Stimulated activated CD4-positive, alpha-beta T cell treated with anti-CD3 and anti-CD28 coated beads, Interleukin-1b, Interleukin-23, amount 100 ng/mL, for 4 hours (primary cell): ENCODE data around the gene VIPR2.
"Not testable (repeated sequence)": the region's sequence is repeated elsewhere in the genome, so short reads cannot be mapped to it uniquely, and the experiment has no call there.

Source experiments
- DNase-seq, 2 donors: peaks; one replicate each; pipeline ENCODE4 v3.0.0-alpha.2; 2020; ENCODE audit warnings: low read depth in 2 of 2

VIPR2 gene

GRCh38 chr7:159140170-159140910 is 4.3 kb downstream of the VIPR2 start:
- no peak for DNase-seq

- DNase-seq: no peak
Measured at GRCh38 chr7:159139639-159140038, 5.0 kb downstream of the VIPR2 start.

- no peak for DNase-seq
Measured at GRCh38 chr7:159139202-159139601, 5.5 kb downstream of the VIPR2 start.

- DNase-seq: no peak
Measured at GRCh38 chr7:159138508-159138907, 6.2 kb downstream of the VIPR2 start.

- DNase-seq: no peak
Measured at GRCh38 chr7:159137906-159138305, 6.8 kb downstream of the VIPR2 start.

- no peak for DNase-seq
Measured at GRCh38 chr7:159136846-159137245, 7.8 kb downstream of the VIPR2 start.

GRCh38 chr7:159136442-159136841 is 8.2 kb downstream of the VIPR2 start:
- no peak for DNase-seq

GRCh38 chr7:159136013-159136412 is 8.7 kb downstream of the VIPR2 start:
- no peak for DNase-seq

GRCh38 chr7:159132670-159133443 is 11.8 kb downstream of the VIPR2 start:
- DNase-seq: not testable (repeated sequence)

GRCh38 chr7:159130820-159131219 is 13.8 kb downstream of the VIPR2 start:
- DNase-seq: no peak

GRCh38 chr7:159130199-159130775 is 14.4 kb downstream of the VIPR2 start:
- DNase-seq: no peak

GRCh38 chr7:159128767-159129166 is 15.9 kb downstream of the VIPR2 start:
- DNase-seq: no peak

- DNase-seq: no peak
Measured at GRCh38 chr7:159127691-159128642, 16.7 kb downstream of the VIPR2 start.

- DNase-seq: no peak
Measured at GRCh38 chr7:159126311-159127260, 18.1 kb downstream of the VIPR2 start.

- DNase-seq: no peak
Measured at GRCh38 chr7:159125955-159126270, 18.8 kb downstream of the VIPR2 start.

GRCh38 chr7:159125104-159125954 is 19.3 kb downstream of the VIPR2 start:
- no peak for DNase-seq

- DNase-seq: not testable (repeated sequence)
Measured at GRCh38 chr7:159123793-159124192, 20.9 kb downstream of the VIPR2 start.

GRCh38 chr7:159123294-159123693 is 21.4 kb downstream of the VIPR2 start:
- not testable (repeated sequence) for DNase-seq

- no peak for DNase-seq
Measured at GRCh38 chr7:159122276-159122675, 22.4 kb downstream of the VIPR2 start.

GRCh38 chr7:159121476-159121875 is 23.2 kb downstream of the VIPR2 start:
- no peak for DNase-seq
